NCI-H510A treated with DMSO at 0.1 percent for 48 hours (cell line): ENCODE measurements around the gene POU3F2.
A peak's percentile ranks its signal among the peaks of the same experiment; 100 is the strongest.

Experiments used
- DNase-seq: peaks from one replicate; lab custom pipeline; 2025; lab: John Stamatoyannopoulos, UW

Gene POU3F2

DNA sequence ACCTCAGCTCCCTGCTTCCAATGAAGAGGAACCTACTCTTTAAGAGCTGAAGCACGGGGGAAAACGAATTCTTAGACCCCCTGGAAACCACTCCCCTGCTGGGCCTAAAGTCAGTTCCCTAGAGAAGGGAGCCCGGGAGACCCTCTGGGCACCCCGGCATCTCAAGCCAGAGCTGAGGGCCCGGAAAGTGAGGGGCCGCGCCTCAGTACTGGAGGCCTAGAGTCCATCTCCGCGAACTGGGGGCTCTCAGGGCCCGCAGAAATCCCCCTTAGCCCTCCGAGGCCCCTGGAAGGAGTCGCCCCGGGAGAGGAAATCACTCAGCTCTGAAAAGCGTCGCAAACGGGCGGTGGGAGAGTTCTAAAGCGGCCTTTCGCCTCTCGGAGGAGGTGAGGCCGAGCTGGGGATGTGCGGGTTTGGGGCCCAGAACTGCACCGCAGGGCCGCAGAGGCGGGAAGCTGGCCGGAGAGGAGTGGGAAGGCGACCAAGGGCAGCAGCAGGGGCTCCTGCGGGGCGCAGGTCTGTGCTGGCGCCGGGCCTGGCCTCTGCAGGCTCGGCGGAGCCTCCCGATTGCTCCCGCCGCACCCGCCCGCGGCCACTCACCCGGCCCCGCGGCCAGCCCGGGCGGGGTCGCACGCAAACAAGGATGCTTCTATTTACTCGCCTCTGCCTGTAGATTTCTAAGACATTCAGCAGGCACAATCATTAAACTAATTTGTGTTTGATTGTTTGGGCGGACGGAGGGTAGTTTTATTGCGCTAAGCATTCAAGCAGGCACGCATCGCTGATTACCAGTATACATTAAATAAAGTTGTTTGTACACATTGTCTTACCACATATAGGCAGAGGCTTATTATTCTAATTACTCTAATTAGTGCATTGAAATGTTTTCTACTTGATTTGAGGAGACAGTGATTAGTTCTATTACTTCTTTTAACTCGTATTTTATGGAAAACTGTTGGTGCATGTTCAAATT is 9.2 kb downstream of the POU3F2 start:
- no peak for DNase-seq

GRCh38 chr6:98844244-98845210 is 10.2 kb downstream of the POU3F2 start:
- DNase-seq: no peak

DNA sequence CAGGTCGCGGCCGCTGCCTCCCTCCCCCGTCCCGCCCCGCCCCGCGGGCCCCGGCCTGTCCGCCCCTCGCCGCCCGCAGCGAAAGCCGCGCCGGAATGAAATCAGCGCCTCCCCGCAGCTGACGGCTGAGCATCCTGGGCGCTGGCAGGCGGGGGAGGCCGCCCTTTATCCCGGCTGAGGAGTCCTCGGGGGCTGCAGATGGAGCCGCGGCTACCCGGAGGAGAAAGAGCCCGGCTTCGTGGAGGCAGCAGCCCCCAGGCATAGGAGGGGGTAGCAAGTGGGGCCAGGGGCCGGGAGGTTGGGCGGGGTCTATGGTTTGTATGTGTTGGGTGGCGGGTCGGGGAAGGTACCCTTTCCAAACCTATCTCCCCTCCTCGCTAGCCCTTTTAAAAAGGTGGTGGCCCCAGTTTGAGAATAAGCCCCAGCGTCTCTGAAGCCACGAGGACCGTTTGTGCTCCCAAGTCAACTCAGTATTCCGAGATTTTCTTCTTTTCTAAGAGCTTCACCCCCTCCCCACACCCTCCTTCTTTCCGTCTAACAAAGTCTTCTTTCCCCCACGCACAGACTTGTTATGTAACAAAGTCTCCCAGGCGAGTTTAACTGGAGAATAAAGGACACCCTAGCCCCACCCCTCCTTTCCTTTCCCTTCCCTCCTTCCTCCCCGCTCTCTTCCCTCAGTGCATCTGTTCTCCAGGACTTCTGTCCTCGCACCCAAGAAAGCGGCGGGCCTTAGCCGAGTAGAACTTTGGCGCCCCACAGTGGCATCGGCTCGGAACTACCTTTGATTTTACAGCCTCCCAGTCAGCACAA is 11.0 kb downstream of the POU3F2 start:
- peak; percentile 63 for DNase-seq

DNA sequence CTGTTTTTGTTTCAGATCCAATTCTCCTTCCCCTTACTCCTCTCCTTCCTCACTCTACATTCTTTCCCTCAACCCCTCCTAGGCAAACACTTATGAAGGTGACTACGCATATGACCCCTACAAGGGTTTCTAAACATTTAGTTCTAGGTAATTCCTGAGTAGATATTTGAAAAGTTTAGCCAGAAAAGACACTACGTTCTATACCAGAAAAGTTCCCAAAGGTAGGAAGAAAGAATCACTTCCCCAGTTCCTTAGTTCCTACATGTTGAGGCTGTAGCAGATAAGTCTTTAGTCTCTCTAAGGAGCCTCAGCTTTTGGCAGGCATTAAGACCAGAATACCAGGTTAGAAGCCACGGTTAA is 11.6 kb downstream of the POU3F2 start:
- no peak for DNase-seq

DNA sequence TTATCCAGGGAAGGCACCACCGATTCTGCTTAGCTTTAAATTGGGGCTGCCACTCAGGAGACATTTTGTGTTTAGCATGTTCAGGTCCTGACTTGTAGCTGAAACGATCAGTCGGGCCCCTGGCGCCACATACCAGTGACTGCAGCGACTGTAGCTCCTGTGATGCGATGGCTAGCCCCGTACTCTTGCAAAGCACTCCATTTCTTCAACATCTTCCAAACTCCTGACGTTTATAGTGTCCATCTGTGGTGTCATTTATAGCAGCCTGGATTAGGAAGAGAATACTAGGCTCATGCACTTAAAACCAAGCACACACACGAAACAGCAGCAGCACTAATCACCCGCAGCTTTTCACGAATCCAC is 13.0 kb downstream of the POU3F2 start:
- no peak for DNase-seq

DNA sequence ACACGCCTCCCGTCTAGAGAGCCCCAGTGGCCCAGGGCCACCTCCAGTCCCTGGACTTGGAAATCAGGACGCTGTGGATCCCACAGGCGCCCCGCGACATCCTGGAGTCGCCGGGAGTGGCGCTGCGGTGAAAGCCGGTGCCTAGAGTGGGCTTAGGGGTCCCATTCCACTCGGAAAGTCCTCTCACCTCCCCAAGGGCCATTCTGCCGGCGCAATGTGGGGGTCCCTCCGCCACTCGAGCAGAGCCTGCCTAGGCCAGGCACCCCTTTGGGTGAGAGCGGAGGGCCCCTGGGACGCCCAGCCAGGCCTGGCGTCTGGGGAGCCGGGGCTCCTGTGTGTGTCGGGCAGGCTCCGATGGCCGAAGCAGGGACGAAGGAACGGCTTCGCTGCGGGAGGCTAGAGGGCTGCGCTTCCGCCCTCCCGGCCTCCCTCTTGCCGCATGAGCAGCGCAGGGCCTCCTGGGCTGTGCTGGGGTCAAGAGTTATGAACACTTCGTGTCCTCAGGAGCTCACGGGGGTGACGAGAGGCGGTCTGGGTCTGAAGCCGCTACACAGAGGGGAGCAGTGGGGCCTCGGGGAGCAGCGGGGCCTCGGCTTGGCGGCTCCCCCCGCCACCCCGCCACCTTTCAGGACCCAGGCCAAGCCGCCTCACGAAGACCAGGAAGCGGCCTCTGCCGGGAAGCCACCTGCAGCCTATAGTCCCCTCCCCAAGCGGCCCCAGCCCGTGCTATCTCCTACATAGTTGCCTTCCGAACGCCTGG is 13.6 kb downstream of the POU3F2 start:
- DNase-seq: no peak

DNA sequence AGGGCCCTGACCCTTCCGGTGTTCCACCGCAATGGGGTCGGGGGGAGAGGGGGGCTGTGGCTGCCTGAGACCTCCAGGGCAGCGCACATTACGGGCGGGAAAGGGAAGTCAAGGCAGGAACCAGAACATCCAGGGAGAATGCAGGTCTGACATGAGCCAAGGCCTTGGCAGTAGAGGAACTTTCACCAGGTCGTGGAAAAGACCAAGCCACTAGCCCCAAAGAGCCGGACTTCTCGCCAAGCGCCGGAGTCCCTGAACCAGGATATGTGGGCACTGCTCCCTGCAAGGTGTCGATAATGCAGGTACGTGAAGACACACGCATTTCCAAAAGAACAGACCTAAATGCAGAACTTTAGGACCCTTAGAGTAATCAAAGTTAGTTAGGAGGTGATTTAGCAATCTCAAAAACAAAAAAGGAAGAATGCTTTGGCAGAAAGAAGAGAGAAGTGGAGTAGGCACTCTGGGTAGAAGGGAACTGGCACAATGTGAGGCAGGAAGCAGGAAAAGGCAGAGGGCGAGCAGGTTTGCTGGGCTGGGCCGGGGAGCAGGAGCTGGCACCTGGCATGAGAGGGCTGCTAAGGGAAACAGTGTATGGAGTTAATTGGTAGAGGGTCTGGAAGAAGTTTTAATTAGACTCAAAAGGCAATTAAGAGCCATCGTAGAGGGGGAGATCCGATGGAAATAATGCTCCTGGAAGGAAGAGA is 14.3 kb downstream of the POU3F2 start:
- DNase-seq: no peak

GRCh38 chr6:98864497-98864896 is 30.1 kb downstream of the POU3F2 start:
- DNase-seq: no peak

GRCh38 chr6:98871057-98871456 is 36.7 kb downstream of the POU3F2 start:
- no peak for DNase-seq

GRCh38 chr6:98871821-98872220 is 37.4 kb downstream of the POU3F2 start:
- DNase-seq: no peak

DNA sequence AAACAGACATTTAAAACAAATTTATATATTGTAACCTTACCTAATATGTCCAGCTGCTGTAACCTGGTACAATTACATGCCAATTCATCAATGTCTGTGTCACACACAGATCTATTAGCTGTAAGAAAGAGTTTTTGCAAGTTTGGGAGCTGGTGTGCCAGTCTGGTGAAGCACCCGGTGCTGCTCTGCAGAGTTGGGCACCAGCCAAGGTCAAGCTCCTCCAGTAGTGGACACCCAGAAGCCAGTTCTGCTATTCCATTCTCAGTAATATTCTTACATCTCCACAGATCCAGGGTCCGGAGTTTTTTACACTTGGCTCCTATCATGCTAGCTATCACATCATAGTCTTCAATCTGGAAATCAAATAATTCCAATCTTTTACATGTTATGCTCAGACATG is 41.0 kb downstream of the POU3F2 start:
- no peak for DNase-seq

- no peak for DNase-seq
Measured at GRCh38 chr6:98877250-98877649, 42.9 kb downstream of the POU3F2 start.

- DNase-seq: no peak
Measured at GRCh38 chr6:98880486-98880885, 46.1 kb downstream of the POU3F2 start.

DNA sequence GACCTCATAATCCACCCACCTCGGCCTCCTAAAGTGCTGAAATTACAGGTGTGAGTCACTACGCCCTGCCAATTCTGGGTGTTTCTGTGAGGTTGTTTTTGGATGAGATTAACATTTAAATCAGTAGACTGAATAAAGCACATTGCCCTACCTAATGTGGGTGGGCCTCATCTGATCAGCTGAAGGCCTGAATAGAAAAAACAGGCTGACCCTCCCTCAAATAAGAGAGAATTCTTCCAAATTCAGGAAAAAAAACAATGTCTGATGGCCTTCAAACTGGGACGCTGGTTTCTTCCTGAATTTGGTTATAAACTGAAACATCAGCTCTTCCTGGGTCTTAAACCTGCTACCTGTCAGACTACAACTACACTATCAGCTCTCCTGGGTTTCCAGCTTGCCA is 51.0 kb downstream of the POU3F2 start:
- no peak for DNase-seq

GRCh38 chr6:98887650-98888049 is 53.3 kb downstream of the POU3F2 start:
- no peak for DNase-seq
